DND-41 (cell line): ENCODE data around the gene NPAS2.

Experiments used
- CTCF ChIP-seq: IDR thresholded peaks from 2 replicates; pipeline ENCODE4 v1.5.1; 2012; ENCODE audit warnings: borderline replicate concordance, low read length, moderate library complexity, mild to moderate bottlenecking; ENCODE audit not compliant: poor library complexity, severe bottlenecking; ENCODE audit errors: extremely low read depth
- EZH2 ChIP-seq: IDR thresholded peaks from 3 replicates; pipeline ENCODE4 v1.6.1; 2012; ENCODE audit warnings: borderline replicate concordance, low read depth, mild to moderate bottlenecking, moderate library complexity, low read length, inconsistent platforms; ENCODE audit not compliant: severe bottlenecking

GRCh38 chr2:100809506-100809905 lies 10.4 kb upstream of the NPAS2 start:
- TF ChIP-seq CTCF = no peak
- TF ChIP-seq EZH2 = no peak
